22Rv1 (cell line): ENCODE measurements around the gene THRA.

Source experiments
- CTCF ChIP-seq: fragments of 450-650 bp; IDR thresholded peaks from 2 replicates; pipeline ENCODE4 v1.5.1; 2017; ENCODE audit warnings: mild to moderate bottlenecking
- ZFX ChIP-seq: fragments of 450-650 bp; IDR thresholded peaks from 2 replicates; pipeline ENCODE4 v1.6.1; 2017; ENCODE audit warnings: antibody characterized with exemption, borderline replicate concordance

GRCh38 chr17:40087049-40087794, 24.5 kb downstream of the THRA start:
- TF ChIP-seq CTCF, result no peak
- no peak for TF ChIP-seq ZFX
